NCI-H2196 treated with DMSO at 0.1 percent for 48 hours (cell line): ENCODE results near the gene CDYL.

Experiments
- DNase-seq: peaks from one replicate; lab custom pipeline; 2025; ENCODE audit not compliant: unreplicated experiment; lab: John Stamatoyannopoulos, UW

Gene CDYL

GRCh38 chr6:4931530-4932227, 155.5 kb downstream of the CDYL start:
- DNase-seq = no peak

GRCh38 chr6:4932228-4932903, 156.2 kb downstream of the CDYL start:
- DNase-seq = no peak

- no peak for DNase-seq
Observed at GRCh38 chr6:4935486-4935885, 159.3 kb downstream of the CDYL start.

GRCh38 chr6:4935975-4936680, 159.9 kb downstream of the CDYL start:
- no peak for DNase-seq

GRCh38 chr6:4936681-4937041, 160.5 kb downstream of the CDYL start:
- DNase-seq = peak; percentile 29

GRCh38 chr6:4937414-4937813, 161.2 kb downstream of the CDYL start:
- no peak for DNase-seq

GRCh38 chr6:4939241-4939640, 163.0 kb downstream of the CDYL start:
- no peak for DNase-seq

GRCh38 chr6:4940416-4940815, 164.2 kb downstream of the CDYL start:
- no peak for DNase-seq

- peak; percentile 1 for DNase-seq
Observed at GRCh38 chr6:4941782-4942672, 165.8 kb downstream of the CDYL start.

GRCh38 chr6:4942673-4943009, 166.4 kb downstream of the CDYL start:
- no peak for DNase-seq

GRCh38 chr6:4943716-4944115, 167.5 kb downstream of the CDYL start:
- DNase-seq = no peak

GRCh38 chr6:4944325-4944724, 168.1 kb downstream of the CDYL start:
- no peak for DNase-seq

GRCh38 chr6:4946521-4946920, 170.3 kb downstream of the CDYL start:
- DNase-seq = no peak

- DNase-seq = no peak
Observed at GRCh38 chr6:4947716-4948115, 171.5 kb downstream of the CDYL start.

GRCh38 chr6:4948781-4949450, 172.7 kb downstream of the CDYL start:
- DNase-seq = no peak

GRCh38 chr6:4950076-4950475, 173.9 kb downstream of the CDYL start:
- DNase-seq = no peak

GRCh38 chr6:4950836-4951533, 174.8 kb downstream of the CDYL start:
- DNase-seq = no peak

GRCh38 chr6:4953440-4953839, 177.2 kb downstream of the CDYL start:
- DNase-seq = no peak

- no peak for DNase-seq
Observed at GRCh38 chr6:4956625-4957024, 180.4 kb downstream of the CDYL start.

GRCh38 chr6:4957521-4958231, 181.5 kb downstream of the CDYL start:
- no peak for DNase-seq
